Left ventricle myocardium superior (tissue), 1 donor: Measurements from ENCODE around the gene KRT8. TPM values are rescaled to one million over a fixed set of nuclear protein-coding genes. Genes with fewer than 3 reads are reported as not detected.
"Not testable (repeated sequence)": the region's sequence is repeated elsewhere in the genome, so short reads cannot be mapped to it uniquely, and the experiment has no call there.

ENCODE experiments used
- ATAC-seq: fragments of 200-7000 bp; cut with Tn5 transposase; one replicate; pipeline ENCODE4 v1.9.1; 2020; ENCODE audit warnings: mild to moderate bottlenecking, moderate library complexity
- DNase-seq: peaks from one replicate; pipeline ENCODE4 v3.0.0-alpha.2; 2020
- intact Hi-C: fragments of 100-400 bp; cut with micrococcal nuclease; formaldehyde crosslinking; loops from one replicate; pipeline ENCODE4 v1.11.0; 2022
- total RNA-seq: library from RNA; stranded (reverse); fragmentation: NEBNext Ultra II Directional; extraction: Animal tissue kit (Norgen Biotek cat#: 25700); gene quantifications from one replicate; pipeline ENCODE4 v1.2.1, GENCODE V29; 2021
- donor health status: DM: no; HTN: yes; CAD: no; lungs with severe emphysema.

KRT8 gene
- total RNA-seq, 1 donor from 2014 or later = 100 TPM

GRCh38 chr12:52862023-52862422 lies 42.9 kb downstream of the KRT8 start:
- intact Hi-C loops = no loop called here
- ATAC-seq (no peak), DNase-seq (no peak)

GRCh38 chr12:52861511-52861910 lies 43.4 kb downstream of the KRT8 start:
- no peak for ATAC-seq
- intact Hi-C loops = no loop called here
- no peak for DNase-seq

- ATAC-seq = peak; percentile 77
- intact Hi-C loops = no loop called here
Measured at GRCh38 chr12:52860102-52860823, 44.6 kb downstream of the KRT8 start.

GRCh38 chr12:52857500-52857899 lies 47.4 kb downstream of the KRT8 start:
- DNase-seq (no peak), ATAC-seq (no peak)
- intact Hi-C loops = no loop called here

More at GRCh38 chr12:52860102-52860823, 44.6 kb downstream of the KRT8 start:
- no peak for DNase-seq

DNA sequence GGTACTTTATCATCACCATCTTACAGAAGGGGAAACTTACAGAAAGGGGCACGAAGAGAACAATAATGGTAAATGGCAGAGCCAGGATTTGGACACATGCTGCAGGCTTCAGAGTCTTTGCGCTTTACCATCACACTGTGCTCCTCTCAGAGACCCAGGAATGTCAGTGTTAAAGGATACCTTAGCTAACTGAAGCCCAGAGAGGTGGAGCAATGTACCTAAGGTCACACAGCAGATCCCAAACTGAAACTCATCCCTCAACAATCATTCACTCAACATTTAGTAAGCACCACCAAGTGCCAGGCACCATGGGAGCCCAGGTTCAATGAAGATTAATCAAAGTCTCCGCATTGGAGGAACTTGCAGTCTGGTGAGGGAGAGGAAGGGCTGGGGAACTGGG lies 48.1 kb downstream of the KRT8 start:
- intact Hi-C loops = no loop called here
- DNase-seq (no peak), ATAC-seq (no peak)

DNA sequence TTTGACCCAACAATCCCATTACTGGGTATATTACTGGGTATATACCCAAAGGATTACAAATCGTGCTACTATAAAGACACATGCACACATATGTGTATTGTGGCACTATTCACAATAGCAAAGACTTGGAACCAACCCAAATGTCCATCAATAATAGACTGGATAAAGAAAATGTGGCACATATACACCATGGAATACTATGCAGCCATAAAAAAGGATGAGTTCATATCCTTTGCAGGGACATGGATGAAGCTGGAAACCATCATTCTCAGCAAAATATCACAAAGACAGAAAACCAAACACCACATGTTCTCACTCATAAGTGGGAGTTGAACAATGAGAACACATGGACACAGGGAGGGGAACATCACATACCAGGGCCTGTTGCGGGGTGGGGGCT lies 48.8 kb downstream of the KRT8 start:
- DNase-seq, intact Hi-C loops, ATAC-seq: not testable (repeated sequence)

- DNase-seq (no peak), ATAC-seq (no peak)
- intact Hi-C loops = no loop called here
Measured at GRCh38 chr12:52851787-52852186, 53.1 kb downstream of the KRT8 start.

DNA sequence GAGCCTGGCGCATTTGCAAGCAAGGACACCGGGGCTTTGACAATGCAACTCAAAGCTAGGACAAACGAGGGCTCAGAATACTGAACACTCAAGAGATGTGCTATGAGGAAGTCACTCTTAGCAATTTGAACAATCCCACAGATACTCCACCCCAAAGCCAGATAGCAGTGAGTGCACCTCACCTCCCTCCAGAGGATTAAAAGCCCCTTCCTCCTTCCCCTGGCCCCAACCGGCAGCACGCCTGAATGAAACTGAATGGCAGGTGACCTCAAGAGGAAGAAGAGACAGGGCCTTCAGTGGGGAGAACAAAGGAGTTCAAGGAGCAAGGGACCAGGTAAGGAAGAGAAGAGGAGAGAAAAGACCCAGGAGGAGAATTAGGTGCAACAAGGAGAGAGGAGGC lies 54.2 kb downstream of the KRT8 start:
- intact Hi-C loops = no loop called here
- ATAC-seq = no peak
- no peak for DNase-seq

- intact Hi-C loops = no loop called here
- DNase-seq (no peak), ATAC-seq (no peak)
Measured at GRCh38 chr12:52849511-52849910, 55.4 kb downstream of the KRT8 start.

DNA sequence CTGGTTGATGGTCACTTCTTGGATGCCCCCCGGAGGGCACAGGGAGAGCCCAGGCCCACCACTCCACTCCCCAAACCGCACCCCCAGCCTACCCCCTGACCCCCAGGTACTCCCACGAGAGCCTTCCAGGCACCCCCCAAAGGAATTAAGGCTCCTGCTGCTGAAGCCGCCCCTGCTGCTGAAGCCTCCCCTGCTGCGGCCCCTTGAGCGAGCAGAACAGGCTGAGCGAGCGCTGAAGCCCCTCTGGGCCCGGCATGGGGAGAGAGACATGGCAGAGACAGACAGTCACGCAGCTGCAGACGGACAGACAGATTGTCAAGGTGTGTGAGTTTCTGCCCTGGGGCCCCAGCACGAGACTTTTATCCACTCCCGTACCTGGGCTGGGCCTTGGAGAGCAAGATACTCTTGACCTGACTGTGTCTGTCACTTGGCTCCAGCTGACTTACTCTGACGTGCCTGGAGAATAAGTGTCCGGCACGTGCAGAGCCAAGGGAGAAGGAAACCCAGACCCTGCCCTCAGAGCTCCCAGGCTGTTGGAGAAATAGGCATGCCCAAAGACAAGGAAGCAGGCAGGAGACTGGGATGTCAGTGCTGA lies 56.1 kb downstream of the KRT8 start, which contains the start of gene KRT78:
Gene KRT78 (minus strand): TSS at position 334 of the 595 bp plus-strand sequence. CDS start 64 bp downstream, at position 270.
- intact Hi-C loops = no loop called here
- ATAC-seq = no peak
- no peak for DNase-seq

DNA sequence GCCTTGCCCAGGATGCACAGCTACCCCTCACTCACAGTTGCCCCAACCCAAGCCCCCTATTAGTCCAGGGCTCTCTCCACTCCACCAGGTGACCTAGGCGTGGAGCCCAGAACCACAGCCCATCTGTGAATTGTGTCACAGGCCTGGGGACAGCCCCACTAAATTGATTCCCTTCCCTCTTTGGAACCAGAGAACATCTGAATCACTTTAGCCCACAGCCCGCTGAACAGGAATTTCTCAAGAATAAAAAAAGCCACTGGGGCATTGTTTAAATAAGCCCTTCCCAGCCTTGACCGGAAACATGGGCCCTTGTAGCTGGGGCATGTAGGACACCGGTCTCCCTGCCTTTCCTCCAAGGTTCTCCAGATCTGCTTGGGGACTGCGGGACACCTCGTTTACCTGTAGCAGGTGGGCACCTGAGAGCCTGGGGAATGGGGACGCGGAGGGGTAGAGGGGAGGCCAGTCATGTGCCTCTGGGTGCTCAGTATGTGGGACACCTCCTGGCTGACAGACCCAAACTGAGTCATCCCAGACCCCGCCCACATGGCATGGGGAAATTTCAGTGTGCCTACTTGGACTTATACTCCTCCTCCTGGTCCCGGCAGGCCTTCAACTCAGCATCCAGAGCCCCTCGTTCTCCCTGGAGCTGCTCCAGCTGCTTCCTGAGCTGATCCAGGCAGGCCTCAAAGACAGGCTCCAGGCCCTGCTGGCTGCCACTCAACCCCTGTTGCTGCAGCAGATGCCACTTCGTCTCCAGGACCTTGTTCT lies 57.4 kb downstream of the KRT8 start:
- DNase-seq = no peak
- intact Hi-C loops = no loop called here
- no peak for ATAC-seq

Other genes with a start within 250 kb of the KRT8 start
- gene KRT1, start 224.7 kb downstream of the KRT8 start, total RNA-seq = 0.15 TPM
- not detected for gene KRT77, start 201.6 kb downstream of the KRT8 start, total RNA-seq
- not detected for gene KRT76, start 127.7 kb downstream of the KRT8 start, total RNA-seq
- gene KRT3, start 109.0 kb downstream of the KRT8 start, total RNA-seq = not detected
- gene KRT4, start 91.0 kb downstream of the KRT8 start, total RNA-seq = not detected
- not detected for gene KRT79, start 70.8 kb downstream of the KRT8 start, total RNA-seq
- gene KRT78, start 56.1 kb downstream of the KRT8 start, total RNA-seq = not detected
- gene KRT18, start 44.0 kb upstream of the KRT8 start, total RNA-seq = 9.2 TPM
- 513 TPM for gene EIF4B, start 101.4 kb upstream of the KRT8 start, total RNA-seq
- gene TNS2, start 145.0 kb upstream of the KRT8 start, total RNA-seq = 120 TPM
- gene SPRYD3, start 174.3 kb upstream of the KRT8 start, total RNA-seq = 39.8 TPM
- gene IGFBP6, start 192.6 kb upstream of the KRT8 start, total RNA-seq = 45.5 TPM
- 0.12 TPM for gene SOAT2, start 198.4 kb upstream of the KRT8 start, total RNA-seq